Measurements from ENCODE around the gene SIGLEC11. TPM values are rescaled to one million over a fixed set of nuclear protein-coding genes. Genes with fewer than 3 reads are reported as not detected.

Gene SIGLEC11
- total and polyA plus RNA-seq, 2 of the 13 experiments (the other 11 are each of a cell fraction or from before 2014, with no cell fraction given), result not detected

DNA sequence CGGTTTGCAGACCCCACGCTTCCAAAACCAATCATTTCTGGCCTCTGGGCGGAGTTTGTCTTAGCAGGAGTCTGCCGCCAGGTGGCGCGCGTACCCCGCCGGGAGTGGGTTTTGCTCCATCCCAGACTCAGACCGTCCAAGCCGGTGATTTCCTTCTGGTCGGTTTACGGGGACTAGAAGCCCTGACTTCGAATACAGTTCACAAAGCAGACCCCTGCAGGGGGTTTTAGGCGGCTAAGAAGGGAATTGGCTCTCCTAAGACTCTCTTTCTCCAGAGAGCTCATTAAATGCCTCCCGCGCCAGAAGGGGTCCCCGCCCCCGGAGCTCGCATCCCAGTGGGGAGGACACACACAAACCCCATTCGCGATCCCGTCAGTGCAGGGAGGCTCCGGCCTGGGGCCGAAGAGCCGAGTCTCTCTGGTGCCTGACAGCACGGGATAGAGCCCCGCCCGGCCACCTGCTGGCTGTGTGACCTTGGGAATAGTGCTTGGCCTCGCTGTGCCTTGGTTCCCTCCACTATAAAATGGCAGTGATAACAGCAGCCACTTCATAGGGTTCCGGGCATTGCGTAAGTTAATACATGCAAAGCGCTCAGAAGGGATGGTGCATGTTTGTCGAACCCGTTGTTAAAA, 23.1 kb downstream of the SIGLEC11 start (continued):
- no peak for TF ChIP-seq PRDM15 (CRISPR knock-in tag; IDR thresholded peaks at IDR 0.05)
- TF ChIP-seq ZNF746 (CRISPR knock-in tag; IDR thresholded peaks at IDR 0.05), result no peak
- TF ChIP-seq, protein P1, sequence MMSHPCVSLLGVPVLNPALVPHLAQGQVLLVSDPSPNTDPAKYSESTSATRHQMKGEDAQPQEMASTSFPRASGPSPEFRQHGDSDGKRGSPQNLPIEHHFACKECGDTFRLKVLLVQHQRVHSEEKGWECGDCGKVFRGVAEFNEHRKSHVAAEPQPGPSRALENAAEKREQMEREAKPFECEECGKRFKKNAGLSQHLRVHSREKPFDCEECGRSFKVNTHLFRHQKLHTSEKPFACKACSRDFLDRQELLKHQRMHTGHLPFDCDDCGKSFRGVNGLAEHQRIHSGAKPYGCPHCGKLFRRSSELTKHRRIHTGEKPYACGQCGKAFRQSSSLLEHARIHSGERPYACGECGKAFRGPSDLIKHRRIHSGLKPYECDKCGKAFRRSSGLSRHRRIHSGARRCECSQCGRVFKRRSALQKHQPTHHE (CRISPR knock-in tag; IDR thresholded peaks at IDR 0.05; ENCODE audit: borderline replicate concordance), result no peak
- TF ChIP-seq NR2F1 (CRISPR knock-in tag; IDR thresholded peaks at IDR 0.05), result no peak
- no peak for TF ChIP-seq ZNF616 (CRISPR knock-in tag; IDR thresholded peaks at IDR 0.05; ENCODE audit: low read depth)
- TF ChIP-seq SIX1 (CRISPR knock-in tag; IDR thresholded peaks at IDR 0.05; ENCODE audit: borderline replicate concordance), result no peak
- peak; percentile 40 for TF ChIP-seq ZNF18 (CRISPR knock-in tag; IDR thresholded peaks at IDR 0.05; ENCODE audit: insufficient replicate concordance)
- TF ChIP-seq, protein P2, sequence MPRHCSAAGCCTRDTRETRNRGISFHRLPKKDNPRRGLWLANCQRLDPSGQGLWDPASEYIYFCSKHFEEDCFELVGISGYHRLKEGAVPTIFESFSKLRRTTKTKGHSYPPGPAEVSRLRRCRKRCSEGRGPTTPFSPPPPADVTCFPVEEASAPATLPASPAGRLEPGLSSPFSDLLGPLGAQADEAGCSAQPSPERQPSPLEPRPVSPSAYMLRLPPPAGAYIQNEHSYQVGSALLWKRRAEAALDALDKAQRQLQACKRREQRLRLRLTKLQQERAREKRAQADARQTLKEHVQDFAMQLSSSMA (CRISPR knock-in tag; IDR thresholded peaks at IDR 0.05), result no peak
- peak; percentile 15; the same call in 1 of the 2 replicates for TF ChIP-seq MTA1 (CRISPR knock-in tag; IDR thresholded peaks at IDR 0.05; ENCODE audit: borderline replicate concordance)
- TF ChIP-seq POLR2AphosphoS2 (IDR thresholded peaks at IDR 0.05; ENCODE audit: low read depth, low read length), result no peak
- TF ChIP-seq ZBTB38 (CRISPR knock-in tag; IDR thresholded peaks at IDR 0.05), result no peak
- TF ChIP-seq IRF2 (CRISPR knock-in tag; IDR thresholded peaks at IDR 0.05), result 0 out of 2 replicates have a peak, but pooled peaks have one; percentile 27
- TF ChIP-seq ZNF224 (CRISPR knock-in tag; IDR thresholded peaks at IDR 0.05), result 0 out of 2 replicates have a peak, but pooled peaks have one; percentile 57
- TF ChIP-seq CTCF (CRISPR knock-in tag; IDR thresholded peaks at IDR 0.05), result peak; percentile 93
- TF ChIP-seq, protein P3, sequence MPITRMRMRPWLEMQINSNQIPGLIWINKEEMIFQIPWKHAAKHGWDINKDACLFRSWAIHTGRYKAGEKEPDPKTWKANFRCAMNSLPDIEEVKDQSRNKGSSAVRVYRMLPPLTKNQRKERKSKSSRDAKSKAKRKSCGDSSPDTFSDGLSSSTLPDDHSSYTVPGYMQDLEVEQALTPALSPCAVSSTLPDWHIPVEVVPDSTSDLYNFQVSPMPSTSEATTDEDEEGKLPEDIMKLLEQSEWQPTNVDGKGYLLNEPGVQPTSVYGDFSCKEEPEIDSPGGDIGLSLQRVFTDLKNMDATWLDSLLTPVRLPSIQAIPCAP (CRISPR knock-in tag; IDR thresholded peaks at IDR 0.05; ENCODE audit: low read depth), result no peak
- no peak for TF ChIP-seq HNRNPL (IDR thresholded peaks at IDR 0.05; ENCODE audit: low read depth, low read length)
- no peak for TF ChIP-seq EP300 (IDR thresholded peaks at IDR 0.05; ENCODE audit: low read depth in 2 of 2, low read length in 2 of 2)
- no peak for TF ChIP-seq EP300 (CRISPR knock-in tag; IDR thresholded peaks at IDR 0.05; ENCODE audit: borderline replicate concordance)
- no peak for TF ChIP-seq HMGA1 (CRISPR knock-in tag; conservative IDR thresholded peaks at IDR 0.05)
